WERI-Rb-1 (cell line): ENCODE results near the gene CUEDC1.
A peak's percentile ranks its signal among the peaks of the same experiment; 100 is the strongest.

Experiments
- DNase-seq: peaks from one replicate; pipeline ENCODE4 v3.0.0-alpha.2; 2020
- H3K27ac ChIP-seq: fragments of 250-450 bp; sonication (Bioruptor Pico); 2 replicates; pipeline ENCODE4 v1.5.1; 2020; ENCODE audit warnings: mild to moderate bottlenecking, moderate library complexity
- H3K27me3 ChIP-seq: fragments of 250-450 bp; sonication (Bioruptor Pico); 2 replicates; pipeline ENCODE4 v1.5.1; 2021; ENCODE audit warnings: mild to moderate bottlenecking, low read depth, moderate library complexity; ENCODE audit not compliant: insufficient read depth, severe bottlenecking
- H3K36me3 ChIP-seq: fragments of 250-450 bp; sonication (Bioruptor Pico); 2 replicates; pipeline ENCODE4 v1.5.1; 2020; ENCODE audit warnings: mild to moderate bottlenecking, moderate library complexity
- H3K4me3 ChIP-seq: 2 replicates; pipeline ENCODE4 v1.5.1; 2011; ENCODE audit warnings: low read depth, mild to moderate bottlenecking, control low read depth, low read length
- H3K9me3 ChIP-seq: fragments of 250-450 bp; sonication (Bioruptor Pico); 2 replicates; pipeline ENCODE4 v1.5.1; 2021; ENCODE audit warnings: mild to moderate bottlenecking, moderate library complexity; ENCODE audit not compliant: severe bottlenecking
- TF ChIP-seq, protein P1 (sequence below): IDR thresholded peaks from 2 replicates; pipeline ENCODE4 v1.5.1; 2011; ENCODE audit warnings: low read depth, mild to moderate bottlenecking, control low read depth, inconsistent platforms, low read length

CUEDC1 gene

DNA sequence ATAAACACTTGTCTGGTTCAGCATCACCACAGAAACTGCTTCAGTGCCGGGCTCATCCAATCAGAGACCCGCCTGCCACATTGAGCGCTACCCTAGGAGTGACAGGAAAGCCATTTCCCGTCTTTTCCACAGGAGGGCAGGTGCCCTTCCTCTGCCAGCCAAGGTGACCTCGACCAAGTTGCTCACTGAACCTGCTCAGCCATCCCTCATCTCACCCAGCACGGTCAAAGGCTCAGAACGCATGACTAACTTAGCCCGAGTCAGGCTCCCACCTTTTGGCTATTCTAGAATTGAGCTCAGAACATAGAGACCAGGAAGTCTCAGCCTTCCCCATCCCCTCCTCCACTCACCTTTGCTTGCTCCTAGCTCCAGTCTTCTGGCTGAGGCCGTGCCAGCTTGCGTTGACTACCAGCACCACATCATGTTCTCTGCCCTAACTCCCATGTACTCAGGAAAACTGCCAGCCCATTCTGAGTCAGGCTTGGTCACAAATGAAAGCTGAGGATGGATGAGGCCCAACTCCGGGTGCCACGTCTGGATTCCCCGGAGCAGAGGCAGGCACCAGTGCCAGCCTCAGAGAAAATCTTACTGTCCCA, 121.0 kb downstream of the CUEDC1 start:
- H3K27ac ChIP-seq, result no peak overlapping the region
- H3K36me3 ChIP-seq, result peaks cover 14% of the 10 kb centered on the region
- H3K27me3 ChIP-seq, result no peaks in the 10 kb centered on the region
- TF ChIP-seq, protein P1, sequence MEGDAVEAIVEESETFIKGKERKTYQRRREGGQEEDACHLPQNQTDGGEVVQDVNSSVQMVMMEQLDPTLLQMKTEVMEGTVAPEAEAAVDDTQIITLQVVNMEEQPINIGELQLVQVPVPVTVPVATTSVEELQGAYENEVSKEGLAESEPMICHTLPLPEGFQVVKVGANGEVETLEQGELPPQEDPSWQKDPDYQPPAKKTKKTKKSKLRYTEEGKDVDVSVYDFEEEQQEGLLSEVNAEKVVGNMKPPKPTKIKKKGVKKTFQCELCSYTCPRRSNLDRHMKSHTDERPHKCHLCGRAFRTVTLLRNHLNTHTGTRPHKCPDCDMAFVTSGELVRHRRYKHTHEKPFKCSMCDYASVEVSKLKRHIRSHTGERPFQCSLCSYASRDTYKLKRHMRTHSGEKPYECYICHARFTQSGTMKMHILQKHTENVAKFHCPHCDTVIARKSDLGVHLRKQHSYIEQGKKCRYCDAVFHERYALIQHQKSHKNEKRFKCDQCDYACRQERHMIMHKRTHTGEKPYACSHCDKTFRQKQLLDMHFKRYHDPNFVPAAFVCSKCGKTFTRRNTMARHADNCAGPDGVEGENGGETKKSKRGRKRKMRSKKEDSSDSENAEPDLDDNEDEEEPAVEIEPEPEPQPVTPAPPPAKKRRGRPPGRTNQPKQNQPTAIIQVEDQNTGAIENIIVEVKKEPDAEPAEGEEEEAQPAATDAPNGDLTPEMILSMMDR, result peak; percentile 68
- peak; percentile 59 for DNase-seq
- no peaks in the 10 kb centered on the region for H3K9me3 ChIP-seq
- H3K4me3 ChIP-seq, result no peak overlapping the region

DNA sequence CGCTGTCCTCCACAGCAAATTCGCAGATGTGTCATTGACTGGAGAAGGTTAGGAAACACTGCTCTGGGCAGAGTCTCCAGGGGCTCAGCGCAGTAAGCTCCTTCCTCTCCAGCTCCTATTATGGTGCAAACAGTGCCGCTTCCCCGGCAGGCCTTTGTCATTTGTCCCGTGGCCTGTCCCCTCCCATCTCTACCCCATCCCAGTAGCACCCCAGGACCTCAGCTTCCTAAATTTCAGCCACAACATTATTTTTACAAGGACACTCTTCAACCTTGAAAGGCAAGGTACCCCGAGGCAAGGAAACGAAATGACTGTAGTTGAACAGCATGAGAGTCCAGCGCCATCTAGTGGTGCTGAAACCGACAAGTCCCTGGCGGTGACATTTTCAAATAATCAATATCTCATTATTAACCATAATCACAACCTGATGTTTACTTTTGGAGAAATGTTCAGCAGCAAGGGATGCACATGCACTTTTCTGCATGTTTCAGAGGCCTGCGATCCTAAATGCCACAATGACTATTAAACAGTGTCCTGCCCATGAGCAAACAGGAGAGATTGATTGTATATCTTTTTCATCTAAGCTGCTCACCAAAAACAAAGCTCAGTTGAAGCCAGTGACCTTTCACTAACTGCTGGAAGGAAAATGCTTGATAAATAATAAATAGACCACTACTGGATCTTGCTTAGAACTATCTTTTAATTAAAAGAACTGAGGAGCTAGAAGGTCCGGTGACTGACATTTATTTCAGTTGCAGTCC, 121.9 kb downstream of the CUEDC1 start:
- H3K9me3 ChIP-seq, result no peaks in the 10 kb centered on the region
- H3K27ac ChIP-seq, result peak overlapping the region; percentile 77
- DNase-seq, result peak; percentile 83
- peaks cover 5% of the 10 kb centered on the region for H3K36me3 ChIP-seq
- H3K4me3 ChIP-seq, result peak overlapping the region; percentile 45
- TF ChIP-seq, protein P1, result peak; percentile 91
- H3K27me3 ChIP-seq, result no peaks in the 10 kb centered on the region

DNA sequence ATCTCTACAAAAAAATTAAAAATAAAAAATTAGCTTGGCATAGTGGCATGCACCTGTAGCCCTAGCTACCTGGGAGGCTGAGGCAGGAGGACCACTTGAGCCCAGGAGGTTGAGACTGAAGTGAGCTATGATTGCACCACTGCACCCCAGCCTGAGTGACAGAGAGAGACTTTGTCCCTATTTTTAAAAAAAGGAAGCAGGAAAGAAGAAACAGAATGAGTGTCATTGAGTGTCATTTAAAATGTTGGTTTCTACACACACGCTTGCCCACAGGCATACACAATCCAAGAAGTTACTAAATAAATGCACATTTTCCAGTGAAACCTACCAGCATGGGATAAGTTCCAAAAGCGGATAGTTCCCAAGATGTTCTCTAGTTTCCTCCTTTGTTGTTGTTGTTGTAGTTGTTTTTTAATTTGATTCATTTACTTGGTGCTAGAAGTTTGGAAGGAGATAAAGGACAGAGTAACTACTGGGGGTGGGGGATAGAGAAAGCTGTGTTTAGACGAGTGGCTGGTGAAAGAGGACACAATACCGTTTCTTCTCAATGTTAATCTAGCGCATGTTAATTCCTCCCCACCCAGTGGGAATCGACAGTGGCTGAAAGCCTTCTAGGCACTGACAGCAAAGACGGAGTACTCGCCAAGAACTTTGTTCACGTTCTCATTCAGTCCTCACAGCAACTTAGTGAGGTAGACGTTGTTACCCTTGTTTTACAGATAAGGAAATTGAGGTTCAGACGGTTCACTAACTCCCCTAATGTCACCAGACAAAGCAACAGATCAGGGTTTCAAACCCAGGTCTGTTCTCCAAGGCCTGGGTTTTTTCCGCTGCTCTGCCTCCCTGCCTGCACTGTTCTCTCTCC, 122.7 kb downstream of the CUEDC1 start:
- no peaks in the 10 kb centered on the region for H3K9me3 ChIP-seq
- H3K36me3 ChIP-seq, result peaks cover 5% of the 10 kb centered on the region
- TF ChIP-seq, protein P1, result no peak
- H3K27me3 ChIP-seq, result no peaks in the 10 kb centered on the region
- DNase-seq, result peak; percentile 33
- H3K4me3 ChIP-seq, result peak overlapping the region; percentile 45
- peak overlapping the region; percentile 77 for H3K27ac ChIP-seq

DNA sequence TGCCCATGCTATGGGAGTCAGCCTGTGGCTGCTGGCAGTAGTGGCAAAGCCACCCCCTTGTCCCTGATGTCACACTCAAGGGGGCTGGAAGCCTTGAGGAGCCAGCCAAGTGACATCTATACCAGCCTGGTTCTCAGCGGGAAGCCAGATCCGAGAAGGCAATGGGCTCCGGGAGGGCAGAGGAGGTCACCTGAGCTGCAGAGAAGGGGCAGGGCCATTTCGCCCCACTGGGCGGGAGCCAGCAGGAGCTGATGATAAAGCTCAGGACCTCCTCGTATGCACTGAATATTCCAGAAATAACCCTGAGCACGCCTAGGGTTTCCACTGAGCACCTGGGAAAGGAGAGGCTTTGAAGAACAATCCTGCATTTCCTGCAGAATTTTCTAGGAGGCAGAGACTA, 124.3 kb downstream of the CUEDC1 start:
- H3K36me3 ChIP-seq, result no peaks in the 10 kb centered on the region
- H3K4me3 ChIP-seq, result no peak overlapping the region
- H3K27ac ChIP-seq, result no peak overlapping the region
- TF ChIP-seq, protein P1, result no peak
- H3K9me3 ChIP-seq, result no peaks in the 10 kb centered on the region
- DNase-seq, result peak; percentile 34
- H3K27me3 ChIP-seq, result no peaks in the 10 kb centered on the region

DNA sequence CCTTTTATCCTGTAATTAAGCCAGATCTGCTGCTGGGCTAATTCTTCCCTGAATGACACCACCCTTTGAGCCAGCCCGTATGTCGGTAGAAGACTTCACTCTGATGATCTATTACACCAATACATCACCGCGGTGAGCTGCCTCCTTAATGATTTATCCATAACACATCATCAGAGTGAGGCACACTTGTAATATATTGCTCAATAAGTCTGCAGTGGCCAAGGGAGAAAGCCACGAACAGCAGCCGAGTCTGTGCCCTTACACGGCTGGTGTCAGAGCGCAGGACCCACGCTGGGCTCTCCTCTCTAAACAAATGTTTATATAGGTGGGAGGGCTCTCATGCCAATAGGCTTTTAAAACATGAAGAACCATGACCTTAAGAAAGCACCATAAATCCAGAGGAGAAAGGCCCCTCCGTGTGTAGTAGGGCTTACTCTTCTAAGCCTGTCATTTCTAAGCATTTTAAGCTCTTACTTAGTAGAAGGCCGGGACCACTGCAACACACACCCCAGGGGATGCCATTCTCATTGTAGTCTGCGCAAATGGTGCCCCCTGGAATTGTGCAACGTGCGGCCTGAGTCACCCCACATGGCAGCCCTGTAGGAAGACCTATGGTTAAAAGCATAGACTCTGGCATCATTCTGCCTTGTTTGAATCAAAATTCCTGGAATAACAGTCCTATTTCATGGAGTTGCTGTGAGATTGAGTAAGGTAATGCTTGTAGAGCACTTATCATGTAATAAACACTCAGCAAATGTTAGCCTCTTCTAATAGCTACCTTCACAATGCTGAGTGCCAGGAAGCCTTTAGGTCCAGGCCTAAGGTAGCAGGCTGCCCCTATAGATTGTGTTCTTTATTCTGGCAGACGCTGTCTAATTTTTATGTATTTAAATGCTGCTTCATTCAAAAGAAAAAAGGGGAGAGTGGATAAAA, 131.5 kb downstream of the CUEDC1 start:
- TF ChIP-seq, protein P1, result no peak
- peak overlapping the region; percentile 37 for H3K4me3 ChIP-seq
- peak overlapping the region; percentile 83 for H3K27ac ChIP-seq
- H3K36me3 ChIP-seq, result no peaks in the 10 kb centered on the region
- H3K9me3 ChIP-seq, result no peaks in the 10 kb centered on the region
- DNase-seq, result peak; percentile 66
- H3K27me3 ChIP-seq, result no peaks in the 10 kb centered on the region
